Measurements from ENCODE around the gene CRISPLD2.

Gene CRISPLD2

DNA sequence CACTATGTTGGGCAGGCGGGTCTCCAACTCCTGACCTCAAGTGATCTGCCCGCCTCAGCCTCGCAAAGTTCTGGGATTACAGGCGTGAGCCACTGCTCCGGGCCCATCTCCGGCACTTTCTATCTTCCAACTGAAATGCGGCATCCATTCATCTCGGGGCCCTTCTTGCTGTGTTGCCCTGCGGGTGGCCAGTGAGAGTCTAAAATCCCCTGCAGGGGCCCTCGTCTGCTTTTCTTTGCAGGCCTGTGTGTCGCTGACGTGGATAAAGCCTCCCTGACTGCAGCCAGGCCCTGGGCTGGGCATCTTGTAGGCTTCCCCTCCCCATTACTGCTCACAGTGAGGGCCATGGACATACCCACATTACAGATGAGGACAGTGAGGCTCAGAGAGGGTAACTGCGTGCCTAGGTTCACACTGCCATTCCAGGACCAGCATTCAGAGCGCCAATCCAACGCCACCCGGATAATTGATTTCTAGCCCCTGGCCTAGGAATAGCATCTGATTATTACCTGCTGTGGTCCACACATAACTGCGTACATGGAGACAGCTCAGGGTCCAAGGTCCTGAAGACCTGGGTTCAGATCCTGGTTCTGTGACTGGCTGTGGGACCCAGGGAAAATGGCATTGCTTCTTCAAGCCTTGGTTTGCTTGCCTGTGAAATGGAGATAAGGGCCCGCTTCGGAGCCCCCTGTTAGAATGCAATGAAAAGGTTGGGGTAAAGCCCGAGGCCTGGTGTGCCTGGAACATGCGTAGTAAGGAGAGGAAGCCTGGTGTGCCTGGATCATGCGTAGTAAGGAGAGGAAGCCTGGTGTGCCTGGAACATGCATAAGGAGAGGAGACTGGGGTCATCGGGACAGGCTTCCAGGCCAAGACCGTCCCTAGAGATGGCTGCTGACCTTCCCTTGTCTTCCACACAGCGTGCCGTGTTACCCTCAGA is 25.0 kb downstream of the CRISPLD2 start:
- TF ChIP-seq GATA2 (IDR thresholded peaks at IDR 0.05; ENCODE audit: low read depth, low read length): no peak
- TF ChIP-seq GATA3 (IDR thresholded peaks at IDR 0.05; ENCODE audit: low read depth, low read length): no peak

DNA sequence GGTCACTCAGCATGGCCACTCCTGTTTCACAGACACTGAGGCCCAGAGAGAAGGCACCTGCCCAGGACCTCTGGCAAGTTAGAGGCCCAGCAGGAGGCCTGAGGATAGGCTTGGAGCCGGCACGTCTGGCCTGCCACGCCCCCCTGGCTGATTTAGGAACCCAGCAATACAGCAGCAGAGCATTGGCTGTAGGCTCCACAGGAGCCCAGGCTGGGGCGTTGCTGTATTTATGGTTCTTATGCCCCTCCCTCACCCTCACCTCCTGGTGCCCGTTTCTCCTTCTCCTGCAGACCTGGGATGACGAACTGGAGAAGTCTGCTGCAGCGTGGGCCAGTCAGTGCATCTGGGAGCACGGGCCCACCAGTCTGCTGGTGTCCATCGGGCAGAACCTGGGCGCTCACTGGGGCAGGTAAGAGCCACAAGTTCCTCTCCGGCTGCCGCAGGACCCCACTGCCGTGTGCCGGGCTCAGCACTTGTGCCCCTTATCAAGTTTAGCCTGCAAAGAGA is 25.8 kb downstream of the CRISPLD2 start:
- no peak for TF ChIP-seq GATA3 (IDR thresholded peaks at IDR 0.05; ENCODE audit: low read depth, low read length)
- TF ChIP-seq GATA2 (IDR thresholded peaks at IDR 0.05; ENCODE audit: low read depth, low read length): no peak

DNA sequence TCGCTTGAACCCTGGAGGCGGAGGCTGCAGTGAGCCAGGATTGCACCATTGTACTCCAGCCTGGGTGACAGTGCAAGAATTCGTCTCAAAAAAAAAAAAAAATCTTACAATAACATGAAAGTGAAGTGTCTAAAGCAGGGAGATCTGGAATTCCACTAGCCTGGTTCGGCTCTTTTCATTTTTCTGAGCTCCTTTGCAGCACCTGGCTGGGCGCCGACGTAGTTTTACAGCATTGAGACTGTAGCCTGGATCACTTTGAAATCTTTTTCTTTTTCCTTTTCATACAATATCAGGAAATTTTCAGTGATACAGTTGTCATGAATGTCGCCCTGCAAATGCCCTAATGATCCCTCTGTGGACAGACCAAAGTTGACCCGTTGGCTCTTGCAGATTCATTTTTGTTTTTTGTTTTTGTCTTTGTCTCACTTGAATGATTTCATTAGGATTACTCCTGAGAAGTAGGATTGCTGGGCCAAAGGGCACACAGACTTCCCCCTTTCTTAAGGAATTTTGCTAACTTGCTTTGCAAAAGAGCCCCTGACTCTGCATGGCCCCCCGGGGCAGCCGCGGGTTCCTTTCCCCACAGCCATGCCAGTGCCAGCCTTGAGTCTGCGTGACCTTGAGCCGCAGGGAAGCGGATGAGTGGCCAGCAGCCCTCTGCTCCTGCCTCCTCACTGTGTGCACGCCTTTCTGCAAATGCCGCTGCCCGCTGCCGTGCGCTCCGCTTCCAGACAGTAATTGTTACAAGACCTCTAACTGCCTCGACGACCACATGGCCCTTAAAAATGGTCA is 28.0 kb downstream of the CRISPLD2 start:
- no peak for TF ChIP-seq GATA3 (IDR thresholded peaks at IDR 0.05; ENCODE audit: low read depth, low read length)
- no peak for TF ChIP-seq GATA2 (IDR thresholded peaks at IDR 0.05; ENCODE audit: low read depth, low read length)

DNA sequence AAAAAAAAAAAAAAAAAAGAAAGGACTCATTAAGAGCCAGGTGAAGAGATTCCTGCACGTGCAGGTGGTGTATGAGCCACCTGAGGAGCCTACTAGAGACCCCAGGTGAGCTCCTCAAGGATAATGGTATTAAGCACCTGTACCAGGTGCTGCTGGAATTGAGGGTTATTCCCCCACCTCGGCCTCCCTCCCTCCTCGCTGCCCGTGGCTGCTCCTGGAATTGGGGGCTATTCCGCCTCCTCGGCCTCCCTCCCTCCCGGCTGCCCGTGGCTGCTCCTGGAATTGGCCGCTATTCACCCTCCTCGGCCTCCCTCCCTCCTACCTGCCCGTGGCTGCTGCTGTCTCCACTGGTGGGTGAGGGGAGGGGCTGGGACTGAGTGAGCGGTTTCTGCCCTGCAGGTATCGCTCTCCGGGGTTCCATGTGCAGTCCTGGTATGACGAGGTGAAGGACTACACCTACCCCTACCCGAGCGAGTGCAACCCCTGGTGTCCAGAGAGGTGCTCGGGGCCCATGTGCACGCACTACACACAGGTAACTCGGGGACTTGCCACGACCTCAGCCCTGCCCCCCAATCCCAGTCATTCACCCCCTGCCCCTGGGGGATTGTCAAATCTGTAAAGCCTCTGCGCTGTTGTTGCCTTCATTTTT is 29.3 kb downstream of the CRISPLD2 start:
- TF ChIP-seq GATA2 (IDR thresholded peaks at IDR 0.05; ENCODE audit: low read depth, low read length) (no peak), GATA3 (IDR thresholded peaks at IDR 0.05; ENCODE audit: low read depth, low read length) (no peak)

DNA sequence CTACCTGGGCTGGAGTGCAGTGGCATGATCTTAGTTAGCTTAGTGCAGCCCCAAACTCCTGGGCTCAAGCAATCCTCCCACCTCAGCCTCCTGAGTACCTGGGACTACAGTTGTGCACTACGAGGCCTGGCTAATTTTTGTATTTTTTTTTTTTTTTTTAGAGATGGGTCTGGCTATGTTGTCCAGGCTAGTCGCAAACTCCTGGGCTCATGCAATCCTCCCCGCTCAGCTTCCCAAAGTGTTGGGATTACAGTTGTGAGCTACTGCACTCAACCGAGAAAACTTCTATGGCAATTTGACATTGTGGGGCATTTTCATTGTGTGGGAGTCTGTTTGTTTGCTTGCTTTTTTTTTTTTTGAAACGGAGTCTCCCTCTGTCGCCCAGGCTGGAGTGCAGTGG is 30.0 kb downstream of the CRISPLD2 start:
- TF ChIP-seq GATA2 (IDR thresholded peaks at IDR 0.05; ENCODE audit: low read depth, low read length): no peak
- no peak for TF ChIP-seq GATA3 (IDR thresholded peaks at IDR 0.05; ENCODE audit: low read depth, low read length)

DNA sequence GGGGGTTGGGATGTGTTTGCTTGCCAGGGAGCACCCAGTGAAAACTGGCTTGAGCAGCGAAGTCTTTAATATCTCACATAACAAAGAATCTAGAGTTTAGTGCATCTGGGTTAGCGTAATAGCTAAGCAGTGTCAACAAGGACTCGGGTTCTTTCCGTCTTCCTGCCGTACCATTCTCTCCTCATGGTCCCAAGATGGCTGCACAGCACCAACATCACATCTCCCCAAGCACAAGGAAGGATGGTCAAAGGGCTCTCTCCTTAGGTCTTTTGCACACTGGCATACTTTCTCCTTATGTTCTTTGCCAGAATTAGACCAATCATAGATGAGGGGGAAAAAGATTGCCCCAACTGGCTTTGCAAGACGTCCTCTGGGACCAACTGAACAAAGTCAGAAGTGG is 30.9 kb downstream of the CRISPLD2 start:
- TF ChIP-seq GATA2 (IDR thresholded peaks at IDR 0.05; ENCODE audit: low read depth, low read length): no peak

DNA sequence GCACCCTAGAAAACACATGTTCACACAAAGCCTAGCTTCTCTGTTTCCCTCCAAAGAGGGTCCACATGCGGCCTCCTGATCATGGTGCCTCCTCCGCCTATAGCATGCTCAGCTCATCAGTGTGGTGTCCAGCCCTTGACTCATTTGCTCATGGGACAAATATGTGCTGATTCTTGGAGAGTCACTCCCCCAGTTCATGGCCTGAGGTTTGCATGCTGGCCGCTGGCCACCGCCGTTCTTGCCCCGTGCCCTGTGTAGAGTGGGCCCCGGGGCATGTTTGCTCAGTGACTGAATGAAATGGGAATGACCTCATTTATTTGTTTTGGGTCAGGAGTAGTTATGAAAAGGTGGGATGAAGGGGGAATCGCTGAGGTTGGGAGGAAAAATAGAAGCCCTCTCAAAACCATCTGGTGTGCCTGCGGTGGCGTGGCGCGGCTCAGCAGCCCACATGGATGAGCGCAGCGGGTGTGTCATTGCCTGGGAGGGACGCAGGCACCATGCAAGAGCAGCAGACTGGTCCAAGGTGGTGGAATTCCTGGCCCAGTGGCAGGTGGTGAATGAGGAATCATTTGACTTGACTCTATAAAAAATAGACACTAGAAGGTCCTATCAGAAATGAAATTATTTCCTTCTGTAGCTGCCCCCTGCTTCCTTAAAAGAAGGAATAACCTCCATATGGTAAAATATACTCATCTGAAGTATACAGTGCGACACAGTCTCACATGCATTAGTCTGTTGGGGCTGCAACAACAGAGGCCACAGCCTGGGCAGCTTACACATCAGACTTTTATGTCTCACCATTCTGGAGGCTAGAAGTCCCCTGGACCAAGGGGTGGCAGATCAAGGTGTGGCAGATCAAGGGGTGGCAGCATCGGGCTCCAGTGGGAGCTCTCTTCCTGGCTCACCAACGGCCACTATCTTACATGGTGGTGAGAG is 31.7 kb downstream of the CRISPLD2 start:
- TF ChIP-seq GATA3 (IDR thresholded peaks at IDR 0.05; ENCODE audit: low read depth, low read length) (no peak), GATA2 (IDR thresholded peaks at IDR 0.05; ENCODE audit: low read depth, low read length) (no peak)

DNA sequence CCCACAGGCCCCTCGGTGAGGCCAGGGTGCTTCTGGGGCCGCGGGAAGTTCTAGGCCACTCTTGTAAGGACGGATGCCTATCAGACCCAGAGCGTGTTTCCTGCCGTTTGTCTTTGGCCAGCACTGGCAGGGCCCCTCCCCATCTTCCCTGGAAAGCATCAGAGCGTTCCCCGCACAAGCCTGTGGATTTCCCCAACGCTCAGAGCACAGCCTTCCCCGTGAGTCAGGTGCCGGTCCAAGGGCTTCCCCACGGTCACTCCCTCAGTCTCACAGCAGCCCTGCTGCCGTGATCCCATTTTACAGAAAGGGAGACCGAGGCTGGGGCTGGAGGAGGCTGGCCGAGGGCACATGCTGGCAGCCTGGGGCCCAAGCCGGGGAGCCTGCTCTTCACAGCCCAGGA is 33.7 kb downstream of the CRISPLD2 start:
- TF ChIP-seq GATA3 (IDR thresholded peaks at IDR 0.05; ENCODE audit: low read depth, low read length): no peak

DNA sequence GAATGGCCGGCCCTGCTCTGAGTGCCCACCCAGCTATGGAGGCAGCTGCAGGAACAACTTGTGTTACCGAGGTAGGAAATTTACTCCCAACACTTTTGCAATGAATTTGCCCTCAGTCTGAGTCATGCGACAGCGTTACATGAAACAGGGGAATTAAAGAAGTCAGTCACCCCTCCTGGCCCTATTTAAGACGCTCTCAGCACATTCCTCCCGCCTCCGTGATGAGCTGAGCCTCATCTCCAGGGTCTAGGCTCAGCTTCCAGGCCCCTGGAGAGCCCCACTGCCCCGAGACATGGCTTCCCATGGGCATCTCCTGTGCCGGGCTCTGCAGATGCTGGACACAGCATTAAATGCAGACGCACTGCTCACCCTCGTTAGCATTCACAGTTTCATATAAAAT is 35.0 kb downstream of the CRISPLD2 start:
- no peak for TF ChIP-seq GATA3 (IDR thresholded peaks at IDR 0.05; ENCODE audit: low read depth, low read length)
- TF ChIP-seq GATA2 (IDR thresholded peaks at IDR 0.05; ENCODE audit: low read depth, low read length): no peak

DNA sequence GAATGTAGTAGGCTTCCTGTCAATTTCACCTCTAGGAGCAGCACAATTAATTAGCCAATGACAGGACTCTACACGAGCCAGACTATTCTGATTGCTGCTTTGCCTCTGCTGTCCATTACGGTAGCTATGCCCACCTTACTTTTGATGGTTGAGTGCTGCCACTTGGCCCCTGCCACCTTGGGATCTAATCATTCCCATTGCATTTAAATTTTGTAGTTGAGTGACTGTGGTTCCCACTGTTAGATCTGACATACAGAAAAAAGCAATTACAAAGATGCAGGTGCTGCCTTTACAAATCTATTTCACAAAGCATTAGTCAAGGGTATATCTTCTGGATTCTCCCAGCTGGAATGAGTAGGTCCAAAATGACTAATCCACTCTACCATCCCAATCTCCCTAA is 39.9 kb downstream of the CRISPLD2 start:
- TF ChIP-seq GATA2 (IDR thresholded peaks at IDR 0.05; ENCODE audit: low read depth, low read length) (no peak), GATA3 (IDR thresholded peaks at IDR 0.05; ENCODE audit: low read depth, low read length) (no peak)

DNA sequence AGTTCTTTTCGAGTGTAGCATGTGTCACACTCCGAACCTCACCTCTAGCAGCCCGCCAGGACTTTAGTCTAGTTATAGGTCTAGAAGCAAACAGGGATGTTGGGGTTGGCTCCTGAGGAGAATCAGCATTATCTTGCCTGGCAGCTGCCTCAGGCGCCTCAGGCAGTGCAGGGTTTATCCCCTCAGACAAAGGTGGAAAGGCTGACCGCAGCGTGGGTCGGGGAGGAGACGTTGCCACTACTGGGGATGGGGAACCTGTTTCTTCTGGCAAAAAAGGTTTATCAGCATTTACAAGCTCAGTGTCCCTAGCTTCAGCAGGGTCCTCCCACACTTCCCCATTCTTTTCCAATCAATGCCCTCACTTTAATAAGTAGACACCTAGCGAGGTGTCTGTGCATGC is 40.6 kb downstream of the CRISPLD2 start:
- TF ChIP-seq GATA3 (IDR thresholded peaks at IDR 0.05; ENCODE audit: low read depth, low read length) (no peak), GATA2 (IDR thresholded peaks at IDR 0.05; ENCODE audit: low read depth, low read length) (no peak)

DNA sequence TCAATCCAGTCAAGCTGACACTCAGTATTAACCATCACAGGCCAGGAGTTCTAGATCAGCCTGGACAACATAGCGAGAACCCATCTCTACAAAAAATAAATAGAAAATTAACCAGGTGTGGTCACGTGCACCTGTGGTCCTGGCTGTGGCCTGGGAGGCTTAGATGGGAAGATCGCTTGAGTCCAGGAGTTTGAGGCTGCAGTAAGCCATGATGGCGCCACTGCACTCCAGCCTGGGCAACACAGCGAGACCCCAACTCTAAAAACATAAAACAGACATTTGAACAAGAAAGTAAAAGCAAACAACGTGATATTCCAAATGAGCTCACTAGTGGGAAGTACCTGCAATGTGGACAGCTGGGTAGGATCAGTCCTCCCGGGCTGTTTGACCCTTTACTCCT is 41.9 kb downstream of the CRISPLD2 start:
- TF ChIP-seq GATA2 (IDR thresholded peaks at IDR 0.05; ENCODE audit: low read depth, low read length) (no peak), GATA3 (IDR thresholded peaks at IDR 0.05; ENCODE audit: low read depth, low read length) (no peak)

DNA sequence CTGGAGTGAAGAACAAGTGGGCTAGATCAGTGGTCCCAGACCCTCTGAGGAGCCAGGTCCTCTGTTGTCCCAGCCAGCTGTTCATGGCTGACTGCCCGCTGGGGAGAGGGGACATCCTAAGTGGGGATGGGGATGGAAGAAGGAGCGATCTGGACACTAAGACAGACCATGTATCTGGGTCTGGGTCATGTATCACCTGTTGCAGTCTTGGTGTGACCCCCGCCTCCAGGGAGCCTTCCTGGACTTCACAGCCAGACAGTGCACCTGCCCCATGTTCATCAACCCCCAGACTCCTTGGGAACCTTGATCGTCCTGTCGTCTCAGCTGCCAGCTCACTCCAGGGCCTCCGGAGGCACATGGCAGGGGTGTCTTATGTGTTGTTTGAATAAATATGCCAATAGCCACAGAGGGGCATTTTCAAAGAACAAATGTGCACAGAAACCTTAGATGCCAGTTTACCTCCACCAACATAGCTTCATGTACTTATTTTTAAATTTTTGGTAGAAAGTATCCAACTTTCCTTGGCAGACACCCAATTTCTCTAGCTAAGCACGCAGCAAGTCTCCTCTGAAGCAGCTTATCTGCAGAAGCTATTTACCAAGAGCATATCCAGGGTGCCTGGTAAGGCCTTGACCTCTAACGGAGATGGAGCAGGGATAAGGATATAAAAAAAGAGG is 43.2 kb downstream of the CRISPLD2 start:
- TF ChIP-seq GATA3 (IDR thresholded peaks at IDR 0.05; ENCODE audit: low read depth, low read length) (no peak), GATA2 (IDR thresholded peaks at IDR 0.05; ENCODE audit: low read depth, low read length) (no peak)
